Nephron (organoid): ENCODE data around the gene SRSF11.

Experiments
- H3K27ac Mint-ChIP-seq, 3 experiments: 2 replicates each; pipeline ENCODE4 v1.8.0; 2020; ENCODE audit warnings: mixed read lengths in 3 of 3, mild to moderate bottlenecking in 2 of 3, moderate library complexity in 1 of 3
- H3K27me3 Mint-ChIP-seq: 2 replicates; pipeline ENCODE4 v1.8.0; 2021; ENCODE audit warnings: low read depth, mild to moderate bottlenecking, moderate library complexity, mixed read lengths
- H3K36me3 Mint-ChIP-seq: 2 replicates; pipeline ENCODE4 v1.8.0; 2020; ENCODE audit warnings: low read depth, mixed read lengths
- H3K4me1 Mint-ChIP-seq: 2 replicates; pipeline ENCODE4 v1.8.0; 2020; ENCODE audit warnings: mixed read lengths
- H3K4me3 Mint-ChIP-seq, 3 experiments: 2 replicates each; pipeline ENCODE4 v1.8.0; 2020; ENCODE audit warnings: mild to moderate bottlenecking in 3 of 3, mixed read lengths in 3 of 3, moderate library complexity in 2 of 3
- H3K9me3 Mint-ChIP-seq: 2 replicates; pipeline ENCODE4 v1.8.0; 2020; ENCODE audit warnings: mixed read lengths
- CTCF ChIP-seq, 3 experiments: fragments of 200-600 bp; sonication (generic); IDR thresholded peaks; one replicate each; pipeline ENCODE4 v1.5.0; 2021; ENCODE audit warnings: antibody characterized with exemption in 3 of 3; ENCODE audit not compliant: unreplicated experiment in 3 of 3

The SRSF11 gene

DNA sequence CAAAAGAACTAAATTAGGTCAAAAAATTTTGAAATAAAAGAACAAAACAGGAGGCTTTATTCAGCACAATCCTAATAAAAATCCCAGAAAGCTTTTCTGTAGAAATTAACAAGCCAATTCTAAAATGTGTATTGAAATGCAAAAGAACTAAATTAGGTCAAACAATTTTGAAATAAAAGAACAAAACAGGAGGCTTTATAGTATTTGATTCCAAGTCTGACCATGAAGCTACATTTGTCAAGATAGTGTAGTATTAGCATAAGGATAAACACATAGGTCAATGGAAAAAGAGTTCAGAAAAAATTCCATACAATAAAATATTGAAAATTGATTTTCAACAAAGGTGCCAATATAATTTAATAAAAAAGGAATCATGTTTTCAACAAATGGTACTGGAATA lies 26.6 kb upstream of the SRSF11 start:
- no peak overlapping the region for H3K27ac Mint-ChIP-seq
- H3K36me3 Mint-ChIP-seq, result no peaks in the 10 kb centered on the region
- no peak overlapping the region for H3K4me3 Mint-ChIP-seq
- H3K27me3 Mint-ChIP-seq, result no peaks in the 10 kb centered on the region
- H3K4me1 Mint-ChIP-seq, result no peaks in the 10 kb centered on the region
- TF ChIP-seq CTCF (IDR thresholded peaks at IDR 0.05; ENCODE audit: unreplicated experiment in 3 of 3), result no peak
- no peaks in the 10 kb centered on the region for H3K9me3 Mint-ChIP-seq

DNA sequence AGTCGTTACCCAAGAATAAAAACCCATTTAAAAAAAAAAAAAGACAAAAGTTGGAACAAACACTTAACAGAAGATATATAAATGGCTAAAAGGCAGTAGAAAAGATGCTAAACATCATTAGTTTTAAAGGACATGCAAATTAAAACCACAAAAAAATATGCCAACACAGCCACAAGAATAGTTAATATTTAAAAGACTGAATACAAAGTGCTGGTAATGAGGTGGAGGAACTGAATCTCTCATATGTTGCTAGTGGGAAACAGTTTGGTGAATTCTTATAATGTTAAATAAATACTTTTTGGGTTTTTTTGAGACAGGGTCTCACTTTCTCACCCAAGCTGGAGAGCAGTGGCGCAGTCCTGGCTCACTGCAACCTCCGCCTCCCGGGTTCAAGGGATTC lies 25.8 kb upstream of the SRSF11 start:
- H3K36me3 Mint-ChIP-seq, result no peaks in the 10 kb centered on the region
- peak overlapping the region in 1 of 3 experiments; percentile 35 for H3K27ac Mint-ChIP-seq
- no peaks in the 10 kb centered on the region for H3K9me3 Mint-ChIP-seq

DNA sequence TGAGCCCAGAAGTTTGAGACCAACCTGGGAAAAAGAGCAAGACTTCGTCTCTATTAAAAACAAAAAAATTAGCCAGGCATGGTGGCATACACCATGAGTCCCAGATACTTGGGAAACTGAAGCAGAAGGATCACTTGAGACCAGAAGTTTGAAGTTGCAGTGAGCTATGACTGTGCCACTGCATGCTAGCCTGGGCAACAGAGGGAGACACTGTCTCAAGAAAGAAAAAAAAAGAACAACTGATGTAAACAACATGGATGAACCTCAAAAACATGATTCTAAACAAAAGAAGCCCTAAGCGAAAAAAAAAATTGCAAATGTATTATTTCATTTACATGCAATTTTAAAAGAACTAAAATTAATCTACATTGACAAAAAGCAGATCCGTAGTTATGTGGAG lies 24.8 kb upstream of the SRSF11 start:
- Mint-ChIP-seq H3K27me3 (no peaks in the 10 kb centered on the region), H3K4me3 (no peak overlapping the region), H3K9me3 (no peaks in the 10 kb centered on the region), H3K27ac (no peak overlapping the region), H3K36me3 (no peaks in the 10 kb centered on the region), H3K4me1 (no peaks in the 10 kb centered on the region)
- TF ChIP-seq CTCF (IDR thresholded peaks at IDR 0.05; ENCODE audit: unreplicated experiment in 3 of 3), result no peak

More for the DNA sequence above, 25.8 kb upstream of the SRSF11 start:
- H3K4me1 Mint-ChIP-seq, result no peaks in the 10 kb centered on the region
- no peak overlapping the region for H3K4me3 Mint-ChIP-seq
- TF ChIP-seq CTCF (IDR thresholded peaks at IDR 0.05; ENCODE audit: unreplicated experiment in 3 of 3), result no peak
- no peaks in the 10 kb centered on the region for H3K27me3 Mint-ChIP-seq

DNA sequence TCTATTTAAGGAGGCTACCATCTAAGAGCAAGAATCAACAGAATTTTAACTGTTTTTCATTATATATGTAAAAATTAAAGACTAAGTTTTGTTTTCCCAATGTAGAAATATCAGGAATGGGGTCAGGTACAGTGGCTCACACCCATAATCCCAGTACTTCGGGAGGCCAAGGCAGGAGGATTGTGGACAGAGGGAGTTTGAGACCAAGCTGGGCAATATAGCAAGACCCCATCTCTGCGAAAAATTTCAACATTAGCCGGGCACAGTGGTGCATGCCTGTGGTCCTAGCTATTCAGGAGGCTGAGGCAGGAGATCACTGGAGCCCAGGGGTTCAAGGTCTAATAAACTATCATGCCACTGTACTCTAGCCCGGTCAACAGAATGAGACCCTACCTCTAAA lies 21.1 kb upstream of the SRSF11 start:
- H3K27me3 Mint-ChIP-seq, result no peaks in the 10 kb centered on the region
- H3K4me1 Mint-ChIP-seq, result peaks cover 26% of the 10 kb centered on the region
- no peak for TF ChIP-seq CTCF (IDR thresholded peaks at IDR 0.05; ENCODE audit: unreplicated experiment in 3 of 3)
- H3K27ac Mint-ChIP-seq, result no peak overlapping the region
- no peaks in the 10 kb centered on the region for H3K9me3 Mint-ChIP-seq
- no peaks in the 10 kb centered on the region for H3K36me3 Mint-ChIP-seq
- no peak overlapping the region for H3K4me3 Mint-ChIP-seq

GRCh38 chr1:70202173-70202758 lies 18.9 kb upstream of the SRSF11 start:
- Mint-ChIP-seq H3K27me3 (no peaks in the 10 kb centered on the region), H3K36me3 (peaks cover under 1% of the 10 kb centered on the region), H3K27ac (no peak overlapping the region), H3K4me3 (peak overlapping the region; percentile 4 to 50 (median 43)), H3K4me1 (peaks cover 36% of the 10 kb centered on the region), H3K9me3 (no peaks in the 10 kb centered on the region)
- TF ChIP-seq CTCF (IDR thresholded peaks at IDR 0.05; ENCODE audit: unreplicated experiment in 3 of 3), result no peak

- Mint-ChIP-seq H3K36me3 (peaks cover 13% of the 10 kb centered on the region), H3K9me3 (no peaks in the 10 kb centered on the region), H3K27me3 (no peaks in the 10 kb centered on the region), H3K27ac (peak overlapping the region; percentile 99 to 100 (median 100)), H3K4me1 (peaks cover 47% of the 10 kb centered on the region), H3K4me3 (peak overlapping the region; percentile 98 to 100 (median 99))
- TF ChIP-seq CTCF (IDR thresholded peaks at IDR 0.05; ENCODE audit: unreplicated experiment in 3 of 3), result no peak
Measured at GRCh38 chr1:70204139-70204538, 17.0 kb upstream of the SRSF11 start.
